Spleen (tissue), 11 donors: Measurements from ENCODE around the gene EXD3. TPM values are rescaled to one million over a fixed set of nuclear protein-coding genes. Genes with fewer than 3 reads are reported as not detected.
A peak's percentile ranks its signal among the peaks of the same experiment; 100 is the strongest.

ENCODE experiments used
- DNase-seq: peaks from one replicate; pipeline ENCODE4 v3.0.0-alpha.2; 2020
- H3K27ac ChIP-seq, 8 donors: fragments of 200-600 bp; sonication (generic) in 7 of 8; 1 replicate in 4 of 8; 2 replicates in 4 of 8; pipeline versions ENCODE4 v1.5.0 to v1.8.0; 2016 to 2021; ENCODE audit warnings: inconsistent platforms in 4 of 8, mild to moderate bottlenecking in 4 of 8, moderate library complexity in 1 of 8
- H3K27me3 ChIP-seq, 7 donors: fragments of 200-600 bp; sonication (generic) in 6 of 7; replicated peaks in 1 of 7; 1 replicate in 4 of 7; 2 replicates in 3 of 7; pipeline versions ENCODE4 v1.5.0 to v1.8.0; 2016 to 2021; ENCODE audit warnings: inconsistent platforms in 3 of 7, mild to moderate bottlenecking in 1 of 7
- H3K36me3 ChIP-seq, 6 donors: fragments of 200-600 bp; sonication (generic) in 5 of 6; 1 replicate in 4 of 6; 2 replicates in 2 of 6; pipeline versions ENCODE4 v1.5.0 to v1.8.0; 2016 to 2021; ENCODE audit warnings: inconsistent platforms in 2 of 6
- H3K4me1 ChIP-seq, 6 donors: fragments of 200-600 bp; sonication (generic) in 5 of 6; 1 replicate in 3 of 6; 2 replicates in 3 of 6; pipeline versions ENCODE4 v1.5.0 to v1.8.0; 2016 to 2021; ENCODE audit warnings: inconsistent platforms in 3 of 6
- H3K4me3 ChIP-seq, 8 donors: fragments of 200-600 bp; sonication (generic) in 7 of 8; 1 replicate in 4 of 8; 2 replicates in 4 of 8; pipeline versions ENCODE4 v1.5.0 to v1.8.0; 2016 to 2021; ENCODE audit warnings: inconsistent platforms in 4 of 8, mild to moderate bottlenecking in 4 of 8, moderate library complexity in 2 of 8
- H3K9me3 ChIP-seq, 8 donors: fragments of 200-600 bp; sonication (generic) in 7 of 8; 1 replicate in 4 of 8; 2 replicates in 4 of 8; pipeline versions ENCODE4 v1.5.0 to v1.8.0; 2016 to 2021; ENCODE audit warnings: inconsistent platforms in 4 of 8
- POLR2A ChIP-seq, 3 donors: fragments of 450-650 bp; IDR thresholded peaks; one replicate each; pipeline ENCODE4 v1.5.1; 2017; ENCODE audit warnings: antibody characterized with exemption in 3 of 3, mild to moderate bottlenecking in 1 of 3
- POLR2AphosphoS5 ChIP-seq, 3 donors: sonication (generic); formaldehyde crosslinking; IDR thresholded peaks; one replicate each; pipeline ENCODE4 v1.5.1; 2017; ENCODE audit warnings: antibody characterized with exemption in 3 of 3
- WGBS, 5 donors: extraction: QIAGEN DNeasy Blood & Tissue Kit in 3 of 5; methylation state at CpG; one replicate each; pipeline versions ENCODE4 v1.1.5 to v1.1.7; 2013 to 2018; 5-methylcytosine and 5-hydroxymethylcytosine counted together
- intact Hi-C: fragments of 100-400 bp; cut with DNase I; formaldehyde crosslinking; loops from one replicate; pipeline ENCODE4 v1.15.0; 2023; ENCODE audit warnings: low total_unique reads
- polyA plus RNA-seq, 3 donors: library from polyadenylated mRNA; stranded (reverse); fragments of 200-250 nt; gene quantifications; one replicate each; pipeline ENCODE4 v1.2.1, GENCODE V29; 2013
- total RNA-seq, 7 donors: library from RNA; depleted of rRNA in 3 of 7; stranded (reverse); fragments of >200 nt in 3 of 7; fragmentation: NEBNext Ultra II Directional in 4 of 7; extraction: Animal tissue kit (Norgen Biotek cat#: 25700) in 4 of 7; gene quantifications; one replicate each; pipeline versions ENCODE4 v1.1.0 to v1.2.1, GENCODE V29; 2016 to 2021
- TF ChIP-seq, protein P1 (sequence below), 11 experiments: fragments of 200-600 bp in 7 of 11; fragments of 450-650 bp in 4 of 11; sonication (generic) in 4 of 11; IDR thresholded peaks in 8 of 11; conservative IDR thresholded peaks in 3 of 11; 1 replicate in 7 of 11; 2 replicates in 4 of 11; pipeline versions ENCODE4 v1.4.0 to v1.8.0; 2016 to 2021; ENCODE audit warnings: antibody characterized with exemption in 11 of 11, inconsistent platforms in 4 of 11, mild to moderate bottlenecking in 1 of 11
- donor health status: healthy with polysubstance abuse.
- donor health status: DM: no; HTN: no; CAD: no; lungs with moderate emphysema.
- donor health status: DM: no; HTN: no; CAD: no.
- donor health status: Bipolar disorder and iron deficiency.
- donor health status: healthy.
- donor health status: DM: no; HTN: no; CAD: no.
- donor health status: DM: yes; HTN: yes; CAD: no.

EXD3 gene
- total and polyA plus RNA-seq, 10 donors, result 14.5 to 62.3 (median 36.3) TPM

DNA sequence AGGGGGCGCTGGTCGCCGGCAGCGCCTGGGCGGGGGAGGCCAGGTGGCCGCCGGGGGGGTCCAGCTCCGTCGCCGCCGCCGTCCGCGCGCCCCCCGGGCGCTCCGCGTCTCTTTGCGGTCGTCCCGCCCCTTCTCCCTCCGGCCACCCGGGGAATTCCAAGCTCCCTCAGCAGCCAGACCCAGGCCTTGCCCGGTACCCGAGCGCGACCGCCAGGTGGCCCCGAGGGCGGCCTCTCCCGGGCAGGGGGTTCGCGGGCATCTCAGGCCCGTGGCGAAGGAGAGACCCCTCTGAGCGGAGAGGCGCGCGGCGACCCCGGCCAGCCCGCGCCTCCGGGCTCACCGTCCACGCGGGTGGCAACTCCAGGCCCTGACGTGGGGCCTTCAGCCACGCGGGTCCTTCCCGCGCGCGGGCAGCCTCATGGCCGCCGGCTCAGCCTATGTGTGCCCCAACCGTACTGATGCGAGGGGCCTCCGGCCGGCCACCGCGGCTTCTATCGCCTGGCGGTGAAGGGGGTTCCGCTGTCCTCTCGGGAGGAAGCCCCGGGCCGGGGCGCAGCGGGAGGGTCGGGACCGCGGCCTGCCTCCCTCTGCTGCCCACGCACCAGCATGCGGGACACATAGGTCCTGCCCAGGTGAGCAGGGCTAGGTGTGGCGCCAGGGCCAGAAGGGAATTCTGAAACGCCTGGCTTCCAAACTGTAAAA is 120.4 kb downstream of the EXD3 start:
- peaks cover 36 to 94% (median 83%) of the 10 kb centered on the region in 6 donors for H3K4me1 ChIP-seq
- H3K36me3 ChIP-seq, result no peaks in the 10 kb centered on the region
- no peaks in the 10 kb centered on the region for H3K9me3 ChIP-seq
- no peak for DNase-seq
- H3K27me3 ChIP-seq, result peaks cover 2 to 94% (median 25%) of the 10 kb centered on the region in 7 donors
- H3K4me3 ChIP-seq, result peak overlapping the region; percentile 38 to 78 (median 46)
- WGBS, 5 donors, result 4 to 21% (median 10%) methylated on average over 9 to 78 of the region's 78 CpGs
- peak overlapping the region; percentile 58 to 82 (median 76) for H3K27ac ChIP-seq
- TF ChIP-seq, protein P1, sequence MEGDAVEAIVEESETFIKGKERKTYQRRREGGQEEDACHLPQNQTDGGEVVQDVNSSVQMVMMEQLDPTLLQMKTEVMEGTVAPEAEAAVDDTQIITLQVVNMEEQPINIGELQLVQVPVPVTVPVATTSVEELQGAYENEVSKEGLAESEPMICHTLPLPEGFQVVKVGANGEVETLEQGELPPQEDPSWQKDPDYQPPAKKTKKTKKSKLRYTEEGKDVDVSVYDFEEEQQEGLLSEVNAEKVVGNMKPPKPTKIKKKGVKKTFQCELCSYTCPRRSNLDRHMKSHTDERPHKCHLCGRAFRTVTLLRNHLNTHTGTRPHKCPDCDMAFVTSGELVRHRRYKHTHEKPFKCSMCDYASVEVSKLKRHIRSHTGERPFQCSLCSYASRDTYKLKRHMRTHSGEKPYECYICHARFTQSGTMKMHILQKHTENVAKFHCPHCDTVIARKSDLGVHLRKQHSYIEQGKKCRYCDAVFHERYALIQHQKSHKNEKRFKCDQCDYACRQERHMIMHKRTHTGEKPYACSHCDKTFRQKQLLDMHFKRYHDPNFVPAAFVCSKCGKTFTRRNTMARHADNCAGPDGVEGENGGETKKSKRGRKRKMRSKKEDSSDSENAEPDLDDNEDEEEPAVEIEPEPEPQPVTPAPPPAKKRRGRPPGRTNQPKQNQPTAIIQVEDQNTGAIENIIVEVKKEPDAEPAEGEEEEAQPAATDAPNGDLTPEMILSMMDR (IDR thresholded peaks at IDR 0.05 in 8 of 11, conservative IDR thresholded peaks at IDR 0.05 in 3 of 11), result peak in 10 of 11 experiments; percentile 15 to 77 (median 58)
- no peak for TF ChIP-seq POLR2A (IDR thresholded peaks at IDR 0.05)
- intact Hi-C loops, result no loop called here

DNA sequence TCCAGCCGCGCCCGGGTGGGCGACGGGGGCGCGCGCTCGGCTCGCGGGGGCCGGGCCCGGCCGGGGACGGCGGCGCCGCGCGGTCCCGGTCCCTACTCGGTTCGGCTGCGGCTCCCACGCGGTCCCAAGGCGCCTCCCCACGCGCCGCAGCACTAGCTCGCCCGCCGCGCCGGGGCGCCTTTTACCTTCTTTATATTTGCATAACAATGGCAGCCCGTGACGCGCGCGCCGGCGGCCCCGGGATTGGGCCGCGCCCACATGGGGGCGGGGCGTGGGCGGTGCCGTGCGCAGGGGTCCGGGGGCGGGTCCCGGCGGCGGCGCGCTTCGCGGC is 120.9 kb downstream of the EXD3 start, which contains the start of gene NRARP:
NRARP (minus strand) TSS at position 154 of the 331 bp plus-strand sequence. CDS start 343 bp downstream, outside the sequence.
- TF ChIP-seq POLR2A (IDR thresholded peaks at IDR 0.05) (no peak), POLR2AphosphoS5 (IDR thresholded peaks at IDR 0.05) (peak; percentile 90 to 92 (median 90))
- TF ChIP-seq, protein P1 (IDR thresholded peaks at IDR 0.05 in 8 of 11, conservative IDR thresholded peaks at IDR 0.05 in 3 of 11), result no peak
- H3K36me3 ChIP-seq, result no peaks in the 10 kb centered on the region
- 0 to 1% (median 0%) methylated on average over 35 to 60 of the region's 60 CpGs; no CpG with 5 or more reads in 1 of the 5 donors for WGBS, 5 donors
- intact Hi-C loops, result no loop called here
- peak; percentile 96 for DNase-seq
- peak within 1 kb of the TSS; percentile 38 to 78 (median 52) for H3K4me3 ChIP-seq
- H3K4me1 ChIP-seq, result peaks cover 37 to 94% (median 82%) of the 10 kb centered on the region in 6 donors
- H3K27me3 ChIP-seq, result peaks cover 2 to 94% (median 25%) of the 10 kb centered on the region in 7 donors
- H3K9me3 ChIP-seq, result no peaks in the 10 kb centered on the region
- H3K27ac ChIP-seq, result peak within 1 kb of the TSS; percentile 58 to 82 (median 76)

DNA sequence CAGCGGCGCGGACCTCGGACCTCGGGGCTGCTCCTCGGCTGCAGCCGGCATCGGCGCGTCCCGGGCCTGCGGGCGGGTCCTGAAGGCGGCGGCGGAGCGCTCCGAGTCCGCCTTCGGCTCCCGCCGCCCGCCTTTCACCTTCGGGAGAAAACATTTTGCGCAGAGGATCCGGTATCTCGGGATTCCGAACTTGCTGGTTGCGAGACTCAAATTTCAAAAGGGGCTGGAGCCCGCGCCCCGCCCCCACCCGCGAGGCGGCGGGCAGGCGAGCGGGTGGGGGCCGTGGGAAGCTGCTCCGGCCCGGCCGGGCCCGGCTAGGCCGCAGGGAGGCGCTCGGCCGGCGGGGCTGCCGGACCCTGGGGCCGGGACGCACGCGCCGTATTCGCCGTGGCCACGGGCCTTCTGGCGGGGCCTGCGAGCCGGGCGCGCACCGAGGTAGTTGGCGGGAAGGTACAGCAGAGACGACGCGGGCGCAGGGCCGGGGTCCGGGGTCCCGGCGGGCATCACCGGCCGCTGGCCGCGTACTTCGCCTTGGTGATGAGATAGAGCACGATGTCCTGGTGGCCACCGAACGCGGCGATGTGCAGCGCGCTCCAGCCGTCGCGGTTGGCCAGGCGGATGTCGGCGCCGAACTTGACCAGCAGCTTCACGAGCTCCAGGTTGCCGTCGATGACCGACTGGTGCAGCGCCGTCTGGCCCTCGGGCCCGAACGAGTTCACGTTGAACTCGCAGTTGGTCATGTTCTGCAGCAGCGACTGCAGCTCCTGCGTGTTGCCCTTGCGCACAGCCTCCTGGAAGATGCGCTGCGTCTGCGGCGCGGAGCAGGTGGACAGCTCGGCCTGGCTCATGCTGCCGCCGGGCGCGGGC is 121.6 kb downstream of the EXD3 start:
- intact Hi-C loops, result no loop called here
- peaks cover 2 to 94% (median 33%) of the 10 kb centered on the region in 7 donors for H3K27me3 ChIP-seq
- TF ChIP-seq POLR2A (IDR thresholded peaks at IDR 0.05) (no peak), POLR2AphosphoS5 (IDR thresholded peaks at IDR 0.05) (peak in 1 of 3 donors; percentile 24)
- TF ChIP-seq, protein P1 (IDR thresholded peaks at IDR 0.05 in 8 of 11, conservative IDR thresholded peaks at IDR 0.05 in 3 of 11), result peak in 2 of 11 experiments; percentile 14 to 29
- WGBS, 5 donors, result 1% methylated on average over 52 to 115 of the region's 115 CpGs
- H3K27ac ChIP-seq, result peak overlapping the region in 7 of 8 donors; percentile 46 to 82 (median 75)
- peaks cover 36 to 94% (median 82%) of the 10 kb centered on the region in 6 donors for H3K4me1 ChIP-seq
- peak overlapping the region; percentile 32 to 78 (median 51) for H3K4me3 ChIP-seq
- no peaks in the 10 kb centered on the region for H3K36me3 ChIP-seq
- H3K9me3 ChIP-seq, result no peaks in the 10 kb centered on the region
- DNase-seq, result no peak
